Testis (tissue), 3 donors: Measurements from ENCODE around the gene IRF9. TPM values are rescaled to one million over a fixed set of nuclear protein-coding genes. Genes with fewer than 3 reads are reported as not detected.

Experiments used
- DNase-seq: peaks from one replicate; pipeline ENCODE4 v3.0.0-alpha.2; 2019
- H3K27ac ChIP-seq, 2 donors: fragments of 200-600 bp; sonication (generic); one replicate each; pipeline ENCODE4 v1.5.1; 2019
- H3K27me3 ChIP-seq: fragments of 200-600 bp; sonication (generic); one replicate; pipeline ENCODE4 v1.5.1; 2019
- H3K36me3 ChIP-seq: fragments of 200-600 bp; sonication (generic); one replicate; pipeline ENCODE4 v1.5.1; 2017; ENCODE audit warnings: low read depth; ENCODE audit errors: missing control alignments
- H3K4me1 ChIP-seq: fragments of 200-600 bp; sonication (generic); one replicate; pipeline ENCODE4 v1.5.1; 2019
- H3K4me3 ChIP-seq, 2 donors: fragments of 200-600 bp; sonication (generic); one replicate each; pipeline ENCODE4 v1.5.1; 2017 to 2019
- H3K9me3 ChIP-seq: fragments of 200-600 bp; sonication (generic); one replicate; pipeline ENCODE4 v1.5.1; 2017
- CTCF ChIP-seq, 3 experiments: fragments of 450-650 bp in 2 of 3; fragments of 200-600 bp in 1 of 3; sonication (generic) in 1 of 3; IDR thresholded peaks; one replicate each; pipeline ENCODE4 v1.5.1; 2016 to 2019; ENCODE audit warnings: antibody characterized with exemption in 3 of 3, mild to moderate bottlenecking in 2 of 3, moderate library complexity in 1 of 3
- POLR2A ChIP-seq: fragments of 450-650 bp; IDR thresholded peaks from one replicate; pipeline ENCODE4 v1.6.1; 2017; ENCODE audit warnings: antibody characterized with exemption, mild to moderate bottlenecking, moderate library complexity
- WGBS, 2 donors: methylation state at CpG; one replicate each; pipeline ENCODE4 v1.1.5; 2018; 5-methylcytosine and 5-hydroxymethylcytosine counted together
- intact Hi-C: fragments of 100-400 bp; cut with DNase I; formaldehyde crosslinking; loops from one replicate; pipeline ENCODE4 v1.15.1; 2023; ENCODE audit warnings: low total_unique reads
- polyA plus RNA-seq: library from polyadenylated mRNA; stranded (reverse); fragments of 350-450 nt; fragmentation: Illumina TruSeq; extraction: RNeasy Lipid Tissue Mini Kit (QIAGEN cat#74804); gene quantifications from one replicate; pipeline ENCODE4 v1.2.3, GENCODE V29; 2014; ENCODE audit warnings: low read depth, low replicate concordance; ENCODE audit not compliant: insufficient read depth
- total RNA-seq, 2 donors: library from RNA; depleted of rRNA; stranded (reverse); fragments of >200 nt; gene quantifications; one replicate each; pipeline ENCODE4 v1.2.3, GENCODE V29; 2016

IRF9 gene
- total and polyA plus RNA-seq, 3 donors from 2014 or later: 45.7 to 74.8 (median 56.2) TPM

- H3K36me3 ChIP-seq: no peaks in the 10 kb centered on the region
- H3K27ac ChIP-seq: no peak overlapping the region
- H3K4me1 ChIP-seq: no peaks in the 10 kb centered on the region
- no peak for TF ChIP-seq CTCF (IDR thresholded peaks at IDR 0.05)
- TF ChIP-seq POLR2A: no peak
- no peak for DNase-seq
- intact Hi-C loops: no loop called here
- H3K27me3 ChIP-seq: no peaks in the 10 kb centered on the region
- 87 to 92% methylated on average over 7 to 14 of the region's 14 CpGs for WGBS, 2 donors
- no peak overlapping the region for H3K4me3 ChIP-seq
- H3K9me3 ChIP-seq: no peaks in the 10 kb centered on the region
These were observed 21.2 kb downstream of the IRF9 start for GRCh38 chr14:24182110-24182882.

GRCh38 chr14:24183014-24183481, 22.0 kb downstream of the IRF9 start:
- DNase-seq: no peak
- WGBS, 2 donors: 92 to 100% methylated on average over 4 to 15 of the region's 15 CpGs
- no peak overlapping the region for H3K27ac ChIP-seq
- peaks cover 7% of the 10 kb centered on the region for H3K4me1 ChIP-seq
- TF ChIP-seq CTCF (IDR thresholded peaks at IDR 0.05) (no peak), POLR2A (no peak)
- no peaks in the 10 kb centered on the region for H3K9me3 ChIP-seq
- intact Hi-C loops: no loop called here
- no peak overlapping the region for H3K4me3 ChIP-seq
- no peaks in the 10 kb centered on the region for H3K36me3 ChIP-seq
- H3K27me3 ChIP-seq: no peaks in the 10 kb centered on the region

- no peaks in the 10 kb centered on the region for H3K36me3 ChIP-seq
- TF ChIP-seq CTCF (IDR thresholded peaks at IDR 0.05): no peak
- no peak for TF ChIP-seq POLR2A
- H3K27ac ChIP-seq: no peak overlapping the region
- 88 to 93% methylated on average over 5 to 19 of the region's 19 CpGs for WGBS, 2 donors
- H3K27me3 ChIP-seq: no peaks in the 10 kb centered on the region
- H3K4me3 ChIP-seq: no peak overlapping the region
- no peaks in the 10 kb centered on the region for H3K9me3 ChIP-seq
- intact Hi-C loops: no loop called here
- DNase-seq: no peak
- H3K4me1 ChIP-seq: peaks cover 9% of the 10 kb centered on the region
These were observed 23.3 kb downstream of the IRF9 start for GRCh38 chr14:24184104-24184970.

- Histone ChIP-seq H3K27ac (no peak overlapping the region), H3K4me1 (peaks cover 9% of the 10 kb centered on the region), H3K36me3 (no peaks in the 10 kb centered on the region), H3K27me3 (no peaks in the 10 kb centered on the region), H3K9me3 (no peaks in the 10 kb centered on the region), H3K4me3 (no peak overlapping the region)
- 86 to 96% methylated on average over 7 of the region's 7 CpGs for WGBS, 2 donors
- intact Hi-C loops: no loop called here
- TF ChIP-seq POLR2A (no peak), CTCF (IDR thresholded peaks at IDR 0.05) (no peak)
- DNase-seq: no peak
These were observed 24.0 kb downstream of the IRF9 start for GRCh38 chr14:24185026-24185425.
